Thyroid gland (tissue), 4 donors: Measurements from ENCODE around the gene PDE6C.

Source experiments
- CTCF ChIP-seq, 6 experiments: fragments of 200-600 bp in 3 of 6; fragments of 450-650 bp in 3 of 6; sonication (generic) in 3 of 6; IDR thresholded peaks; one replicate each; pipeline ENCODE4 v1.5.1; 2016 to 2019; ENCODE audit warnings: antibody characterized with exemption in 6 of 6, mild to moderate bottlenecking in 2 of 6, inconsistent platforms in 1 of 6, moderate library complexity in 1 of 6
- POLR2A ChIP-seq, 2 donors: fragments of 450-650 bp; IDR thresholded peaks; one replicate each; pipeline ENCODE4 v1.6.1; 2017; ENCODE audit warnings: antibody characterized with exemption in 2 of 2, mild to moderate bottlenecking in 2 of 2, moderate library complexity in 1 of 2

GRCh38 chr10:93608421-93608820 lies 3.9 kb upstream of the PDE6C start:
- no peak for TF ChIP-seq POLR2A (IDR thresholded peaks at IDR 0.05)
- no peak for TF ChIP-seq CTCF (IDR thresholded peaks at IDR 0.05)
